ENCODE data around the gene ADCY10. TPM values are rescaled to one million over a fixed set of nuclear protein-coding genes. Genes with fewer than 3 reads are reported as not detected.

Gene ADCY10
- total RNA-seq, 1 donor from 2014 or later, result not detected

GRCh38 chr1:167799747-167800146 is 114.2 kb downstream of the ADCY10 start:
- peaks cover 17% of the 10 kb centered on the region for H3K9me3 Mint-ChIP-seq
- Histone ChIP-seq H3K4me3 (no peak overlapping the region), H3F3A (ENCODE audit: low read depth) (peaks cover 36% of the 10 kb centered on the region), H3K36me3 (no peaks in the 10 kb centered on the region), H3K4me1 (peaks cover 22% of the 10 kb centered on the region), H3K4me2 (no peak overlapping the region), H3K79me2 (ENCODE audit: low read depth) (no peaks in the 10 kb centered on the region), H3K9ac (no peak overlapping the region), H4K20me1 (ENCODE audit: low read depth) (peaks cover 9% of the 10 kb centered on the region), H3K9me3 (ENCODE audit: low read depth) (no peaks in the 10 kb centered on the region), H3K27me3 (no peaks in the 10 kb centered on the region), H3K27ac (no peak overlapping the region), H2AFZ (replicated peaks) (no peak overlapping the region)
- H3K36me3 Mint-ChIP-seq, result peaks cover 14% of the 10 kb centered on the region
- no peak for DNase-seq (ENCODE audit: low spot score)
- peaks cover 4% of the 10 kb centered on the region for H3K4me1 Mint-ChIP-seq
- H3K4me3 Mint-ChIP-seq, result no peak overlapping the region
- H3K27ac Mint-ChIP-seq, result no peak overlapping the region
- no peaks in the 10 kb centered on the region for H3K27me3 Mint-ChIP-seq (ENCODE audit: insufficient read depth, low read depth)
- TF ChIP-seq EZH2 (IDR thresholded peaks at IDR 0.05) (no peak), EZH2phosphoT487 (IDR thresholded peaks at IDR 0.05) (no peak)
- TF ChIP-seq, protein P1, sequence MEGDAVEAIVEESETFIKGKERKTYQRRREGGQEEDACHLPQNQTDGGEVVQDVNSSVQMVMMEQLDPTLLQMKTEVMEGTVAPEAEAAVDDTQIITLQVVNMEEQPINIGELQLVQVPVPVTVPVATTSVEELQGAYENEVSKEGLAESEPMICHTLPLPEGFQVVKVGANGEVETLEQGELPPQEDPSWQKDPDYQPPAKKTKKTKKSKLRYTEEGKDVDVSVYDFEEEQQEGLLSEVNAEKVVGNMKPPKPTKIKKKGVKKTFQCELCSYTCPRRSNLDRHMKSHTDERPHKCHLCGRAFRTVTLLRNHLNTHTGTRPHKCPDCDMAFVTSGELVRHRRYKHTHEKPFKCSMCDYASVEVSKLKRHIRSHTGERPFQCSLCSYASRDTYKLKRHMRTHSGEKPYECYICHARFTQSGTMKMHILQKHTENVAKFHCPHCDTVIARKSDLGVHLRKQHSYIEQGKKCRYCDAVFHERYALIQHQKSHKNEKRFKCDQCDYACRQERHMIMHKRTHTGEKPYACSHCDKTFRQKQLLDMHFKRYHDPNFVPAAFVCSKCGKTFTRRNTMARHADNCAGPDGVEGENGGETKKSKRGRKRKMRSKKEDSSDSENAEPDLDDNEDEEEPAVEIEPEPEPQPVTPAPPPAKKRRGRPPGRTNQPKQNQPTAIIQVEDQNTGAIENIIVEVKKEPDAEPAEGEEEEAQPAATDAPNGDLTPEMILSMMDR (IDR thresholded peaks at IDR 0.05), result no peak

DNA sequence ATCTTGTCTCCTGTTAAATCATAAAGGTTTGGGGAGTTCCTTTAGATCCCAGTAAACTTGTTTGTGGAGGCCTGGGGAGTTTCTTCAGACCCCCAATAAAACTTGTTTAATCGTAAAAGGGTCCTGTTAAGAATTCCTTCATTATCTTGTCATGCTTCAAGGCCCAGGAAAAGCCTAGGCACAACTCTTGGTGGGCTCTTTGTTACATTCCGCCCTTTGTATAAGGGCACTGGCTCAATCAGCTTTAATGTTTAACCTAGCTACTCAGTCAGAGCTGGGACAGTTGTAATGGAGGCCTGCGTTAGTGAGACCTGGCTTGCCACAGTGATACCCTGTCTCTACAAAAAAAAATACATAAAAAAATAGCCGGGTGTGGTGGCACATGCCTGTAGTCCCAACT is 115.0 kb downstream of the ADCY10 start:
- H3K36me3 ChIP-seq, result no peaks in the 10 kb centered on the region
- H3K4me2 ChIP-seq, result peak overlapping the region; percentile 50
- Mint-ChIP-seq H3K4me1 (peaks cover 4% of the 10 kb centered on the region), H3K9me3 (peaks cover 14% of the 10 kb centered on the region), H3K36me3 (peaks cover 15% of the 10 kb centered on the region), H3K27me3 (ENCODE audit: insufficient read depth, low read depth) (no peaks in the 10 kb centered on the region), H3K4me3 (no peak overlapping the region), H3K27ac (no peak overlapping the region)
- H4K20me1 ChIP-seq (ENCODE audit: low read depth), result peaks cover 9% of the 10 kb centered on the region
- H3K27ac ChIP-seq, result peak overlapping the region; percentile 49
- H3K9ac ChIP-seq, result no peak overlapping the region
- H2AFZ ChIP-seq (replicated peaks), result no peak overlapping the region
- peak; percentile 68 for DNase-seq (ENCODE audit: low spot score)
- peaks cover 22% of the 10 kb centered on the region for H3K4me1 ChIP-seq
- no peaks in the 10 kb centered on the region for H3K79me2 ChIP-seq (ENCODE audit: low read depth)
- H3K9me3 ChIP-seq (ENCODE audit: low read depth), result no peaks in the 10 kb centered on the region
- H3F3A ChIP-seq (ENCODE audit: low read depth), result peaks cover 37% of the 10 kb centered on the region
- H3K27me3 ChIP-seq, result no peaks in the 10 kb centered on the region
- H3K4me3 ChIP-seq, result no peak overlapping the region
- TF ChIP-seq EZH2 (IDR thresholded peaks at IDR 0.05) (no peak), EZH2phosphoT487 (IDR thresholded peaks at IDR 0.05) (no peak)
- TF ChIP-seq, protein P1 (IDR thresholded peaks at IDR 0.05), result no peak

DNA sequence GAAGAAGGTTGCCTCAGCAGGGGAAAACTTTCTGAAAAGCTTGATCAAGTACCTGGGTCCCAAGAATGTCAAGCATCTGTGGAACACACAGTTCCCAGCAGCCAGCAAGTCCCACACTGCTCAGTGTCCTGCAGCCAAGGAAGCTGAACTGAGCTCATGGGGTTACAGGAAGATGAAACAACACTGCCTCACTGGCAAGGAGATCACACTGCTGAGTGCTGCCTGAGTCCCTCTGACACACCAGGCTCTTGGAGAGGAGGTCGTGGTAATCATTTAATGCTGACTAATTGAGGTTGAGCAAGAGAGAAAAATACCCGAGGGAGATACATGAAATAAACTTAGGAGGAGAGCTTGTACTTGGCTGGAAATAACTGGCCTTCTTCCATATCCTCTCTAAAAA is 116.9 kb downstream of the ADCY10 start:
- H3K9ac ChIP-seq, result no peak overlapping the region
- no peak overlapping the region for H3K4me2 ChIP-seq
- peaks cover 22% of the 10 kb centered on the region for H3K4me1 ChIP-seq

More for the DNA sequence above, 116.9 kb downstream of the ADCY10 start:
- peaks cover 4% of the 10 kb centered on the region for H3K4me1 Mint-ChIP-seq
- H2AFZ ChIP-seq (replicated peaks), result no peak overlapping the region
- no peaks in the 10 kb centered on the region for H3K27me3 ChIP-seq
- DNase-seq (ENCODE audit: low spot score), result peak; percentile 46
- TF ChIP-seq EZH2phosphoT487 (IDR thresholded peaks at IDR 0.05), result no peak
- no peak for TF ChIP-seq EZH2 (IDR thresholded peaks at IDR 0.05)
- TF ChIP-seq, protein P1 (IDR thresholded peaks at IDR 0.05), result no peak
- peak overlapping the region; percentile 24 for H3K27ac ChIP-seq
- peaks cover 5% of the 10 kb centered on the region for H3K27me3 Mint-ChIP-seq (ENCODE audit: insufficient read depth, low read depth)
- no peak overlapping the region for H3K4me3 Mint-ChIP-seq
- peaks cover 9% of the 10 kb centered on the region for H4K20me1 ChIP-seq (ENCODE audit: low read depth)
- peaks cover 16% of the 10 kb centered on the region for H3K36me3 Mint-ChIP-seq
- H3K36me3 ChIP-seq, result no peaks in the 10 kb centered on the region
- peaks cover 39% of the 10 kb centered on the region for H3F3A ChIP-seq (ENCODE audit: low read depth)
- peaks cover 5% of the 10 kb centered on the region for H3K9me3 Mint-ChIP-seq
- H3K4me3 ChIP-seq, result no peak overlapping the region
- H3K27ac Mint-ChIP-seq, result no peak overlapping the region
- no peaks in the 10 kb centered on the region for H3K9me3 ChIP-seq (ENCODE audit: low read depth)
- H3K79me2 ChIP-seq (ENCODE audit: low read depth), result no peaks in the 10 kb centered on the region
